Heart right ventricle (tissue), 16 donors: ENCODE results near the gene QRFP. TPM values are rescaled to one million over a fixed set of nuclear protein-coding genes. Genes with fewer than 3 reads are reported as not detected.

Experiments
- ATAC-seq, 8 donors: fragments of 200-7000 bp; cut with Tn5 transposase; one replicate each; pipeline ENCODE4 v1.9.1; 2020; ENCODE audit warnings: mild to moderate bottlenecking in 8 of 8, moderate library complexity in 8 of 8, moderate number of reproducible peaks in 1 of 8
- DNase-seq, 2 donors: peaks; one replicate each; pipeline ENCODE4 v3.0.0-alpha.2; 2020
- H3K27ac ChIP-seq, 10 donors: fragments of 200-600 bp; sonication (generic) in 2 of 10; one replicate each; pipeline versions ENCODE4 v1.5.0 to v1.8.0; 2020 to 2022; ENCODE audit warnings: mild to moderate bottlenecking in 3 of 10
- H3K27me3 ChIP-seq, 7 donors: fragments of 200-600 bp; one replicate each; pipeline ENCODE4 v1.8.0; 2021 to 2022; ENCODE audit warnings: mild to moderate bottlenecking in 2 of 7
- H3K36me3 ChIP-seq, 9 donors: fragments of 200-600 bp; sonication (generic) in 1 of 9; one replicate each; pipeline versions ENCODE4 v1.5.0 to v1.8.0; 2020 to 2022; ENCODE audit warnings: mild to moderate bottlenecking in 2 of 9
- H3K4me1 ChIP-seq, 9 donors: fragments of 200-600 bp; sonication (generic) in 1 of 9; one replicate each; pipeline versions ENCODE4 v1.5.0 to v1.8.0; 2020 to 2022; ENCODE audit warnings: mild to moderate bottlenecking in 4 of 9
- H3K4me3 ChIP-seq, 10 donors: fragments of 200-600 bp; sonication (generic) in 2 of 10; one replicate each; pipeline versions ENCODE4 v1.5.0 to v1.8.0; 2020 to 2022; ENCODE audit warnings: mild to moderate bottlenecking in 7 of 10, moderate library complexity in 2 of 10
- H3K9me3 ChIP-seq, 11 donors: fragments of 200-600 bp in 10 of 11; sonication (generic) in 2 of 11; one replicate each; pipeline versions ENCODE4 v1.5.0 to v1.8.0; 2013 to 2022; ENCODE audit warnings: mild to moderate bottlenecking in 2 of 11, control low read depth in 1 of 11, moderate library complexity in 1 of 11
- CTCF ChIP-seq, 9 donors: fragments of 200-600 bp; sonication (generic) in 2 of 9; IDR thresholded peaks; one replicate each; pipeline versions ENCODE4 v1.5.0 to v1.8.0; 2021 to 2022; ENCODE audit warnings: antibody characterized with exemption in 9 of 9, mild to moderate bottlenecking in 5 of 9, moderate library complexity in 1 of 9
- WGBS, 2 donors: extraction: QIAGEN DNeasy Blood & Tissue Kit; methylation state at CpG; one replicate each; pipeline ENCODE4 v1.1.7; 2013; ENCODE audit warnings: inconsistent platforms in 1 of 2; 5-methylcytosine and 5-hydroxymethylcytosine counted together
- intact Hi-C, 10 donors: fragments of 100-400 bp; cut with DNase I; formaldehyde crosslinking; loops; one replicate each; pipeline versions ENCODE4 v1.11.1 to v1.14.2; 2022
- polyA plus RNA-seq, 2 donors: library from polyadenylated mRNA; stranded (reverse); fragments of 200-250 nt; gene quantifications; one replicate each; pipeline ENCODE4 v1.2.3, GENCODE V29; 2013
- total RNA-seq, 10 donors: library from RNA; stranded (reverse); fragmentation: NEBNext Ultra II Directional in 3 of 10; extraction: Animal tissue kit (Norgen Biotek cat#: 25700) in 3 of 10; gene quantifications; one replicate each; pipeline versions ENCODE4 v1.2.1 to v1.2.4, GENCODE V29; 2021 to 2023
- donor health status: Arrhythmogenic right ventricular cardiomyopathy.
- donor health status: ischemic (EF 13 %, LVEDD 7.1; RV severe dilation, severe dysfunction).
- donor health status: healthy with polysubstance abuse.
- donor health status: DM: no; HTN: yes; CAD: no.
- donor health status: DM: no; HTN: no; CAD: no.
- donor health status: ischemic (EF 25% LVEDD 6.9; RV normal size, moderate dysfunction).
- donor health status: ischemic (EF 25% LVEDD 5.7; RV mildly dilated, moderate dysfunction).
- donor health status: healthy.
- donor health status: DM: yes; HTN: yes; CAD: no.
- donor health status: Ischemic cardiomyopathy.
- donor health status: ischemic (EF 35%, LVEDD 5.7; RV mildly dilated, moderate dysfunction).
- donor health status: nonischemic (EF 11% LVEDD 7.7; RV severe dilation, severe dysfunction).
- donor health status: DM: yes; HTN: yes; CAD: no.
- donor health status: PGD.
- donor health status: ischemic (EF 29% LVEDD 5.4; RV normal size, mild dysfunction).
- donor health status: nonischemic (EF 23%, LVEDD 6.1; RV moderate dilation, normal function).

Gene QRFP
- total and polyA plus RNA-seq, 12 donors, result 0.06 TPM; not detected in 11

- DNase-seq, result no peak
- no peaks in the 10 kb centered on the region for H3K9me3 ChIP-seq
- intact Hi-C loops, result loop anchor here in 8 of 10 donors (5.0 to 10.0 kb wide), 6 partner anchors 54 to 246 kb away; no protein-coding TSS in a partner anchor
- H3K4me3 ChIP-seq, result no peak overlapping the region
- H3K4me1 ChIP-seq, result peaks cover 0 to 27% (median 16%) of the 10 kb centered on the region in 9 donors
- no peak for TF ChIP-seq CTCF (IDR thresholded peaks at IDR 0.05)
- no peak for ATAC-seq
- H3K36me3 ChIP-seq, result no peaks in the 10 kb centered on the region
- H3K27me3 ChIP-seq, result peaks cover 18 to 62% (median 54%) of the 10 kb centered on the region in 7 donors
- H3K27ac ChIP-seq, result no peak overlapping the region
- WGBS, 2 donors, result 63 to 64% methylated on average over 13 of the region's 13 CpGs
Measured at GRCh38 chr9:130943221-130943620, 46.6 kb upstream of the QRFP start.

- no peak for TF ChIP-seq CTCF (IDR thresholded peaks at IDR 0.05)
- 84 to 87% methylated on average over 10 of the region's 10 CpGs for WGBS, 2 donors
- Histone ChIP-seq H3K4me3 (no peak overlapping the region), H3K36me3 (no peaks in the 10 kb centered on the region), H3K27ac (no peak overlapping the region), H3K27me3 (peaks cover 23 to 65% (median 59%) of the 10 kb centered on the region in 7 donors), H3K9me3 (no peaks in the 10 kb centered on the region), H3K4me1 (peaks cover 0 to 31% (median 21%) of the 10 kb centered on the region in 9 donors)
- ATAC-seq (no peak), DNase-seq (no peak)
- intact Hi-C loops, result loop anchor here in 8 of 10 donors (5.0 to 10.0 kb wide), 6 partner anchors 55 to 245 kb away; no protein-coding TSS in a partner anchor
Measured at GRCh38 chr9:130942679-130943078, 46.1 kb upstream of the QRFP start.

- Histone ChIP-seq H3K4me3 (no peak overlapping the region), H3K36me3 (no peaks in the 10 kb centered on the region), H3K27me3 (peaks cover 26 to 67% (median 63%) of the 10 kb centered on the region in 7 donors), H3K9me3 (no peaks in the 10 kb centered on the region), H3K4me1 (peaks cover 0 to 31% (median 21%) of the 10 kb centered on the region in 9 donors), H3K27ac (no peak overlapping the region)
- ATAC-seq (no peak), DNase-seq (no peak)
- intact Hi-C loops, result loop anchor here in 8 of 10 donors (5.0 to 10.0 kb wide), 6 partner anchors 55 to 245 kb away; no protein-coding TSS in a partner anchor
- WGBS, 2 donors, result 80 to 84% methylated on average over 6 of the region's 6 CpGs
- TF ChIP-seq CTCF (IDR thresholded peaks at IDR 0.05), result no peak
Measured at GRCh38 chr9:130942084-130942483, 45.5 kb upstream of the QRFP start.

GRCh38 chr9:130940693-130941576 lies 44.3 kb upstream of the QRFP start:
- peaks cover 33 to 75% (median 72%) of the 10 kb centered on the region in 7 donors for H3K27me3 ChIP-seq
- peak; percentile 57 to 86 (median 84) for TF ChIP-seq CTCF (IDR thresholded peaks at IDR 0.05)
- DNase-seq, result peak; percentile 45 to 73
- peaks cover 0 to 37% (median 21%) of the 10 kb centered on the region in 9 donors for H3K4me1 ChIP-seq
- no peak overlapping the region for H3K4me3 ChIP-seq
- H3K36me3 ChIP-seq, result no peaks in the 10 kb centered on the region
- no peak overlapping the region for H3K27ac ChIP-seq
- ATAC-seq, result peak; percentile 52 to 84 (median 73)
- 6 to 7% methylated on average over 36 of the region's 36 CpGs for WGBS, 2 donors
- intact Hi-C loops, result loop anchor here (2.0 to 10.0 kb wide), 9 partner anchors 56 to 244 kb away; no protein-coding TSS in a partner anchor
- H3K9me3 ChIP-seq, result no peaks in the 10 kb centered on the region
